GM18517 (cell line): Measurements from ENCODE around the gene STOML1.
"Not testable (repeated sequence)": the region's sequence is repeated elsewhere in the genome, so short reads cannot be mapped to it uniquely, and the experiment has no call there.

Source experiments
- ATAC-seq: cut with Tn5 transposase; IDR thresholded peaks from one replicate; pipeline ENCODE4 v1.9.1; 2021; ENCODE audit warnings: mild to moderate bottlenecking, moderate library complexity; ENCODE audit not compliant: unreplicated experiment

STOML1 gene

GRCh38 chr15:73965758-73966113, 26.4 kb downstream of the STOML1 start:
- ATAC-seq = no peak

GRCh38 chr15:73965094-73965757, 26.9 kb downstream of the STOML1 start:
- no peak for ATAC-seq

GRCh38 chr15:73964736-73965093, 27.4 kb downstream of the STOML1 start:
- no peak for ATAC-seq

GRCh38 chr15:73962433-73962832, 29.7 kb downstream of the STOML1 start:
- ATAC-seq = no peak

GRCh38 chr15:73960472-73961070, 31.5 kb downstream of the STOML1 start:
- not testable (repeated sequence) for ATAC-seq

- no peak for ATAC-seq
These were observed 32.3 kb downstream of the STOML1 start for GRCh38 chr15:73959801-73960200.

GRCh38 chr15:73959012-73959581, 33.0 kb downstream of the STOML1 start:
- ATAC-seq = no peak

- no peak for ATAC-seq
These were observed 34.3 kb downstream of the STOML1 start for GRCh38 chr15:73957785-73958184.

GRCh38 chr15:73957276-73957675, 34.8 kb downstream of the STOML1 start:
- ATAC-seq = no peak

GRCh38 chr15:73956743-73957135, 35.4 kb downstream of the STOML1 start:
- no peak for ATAC-seq

- no peak for ATAC-seq
These were observed 36.0 kb downstream of the STOML1 start for GRCh38 chr15:73955861-73956742.

- no peak for ATAC-seq
These were observed 36.8 kb downstream of the STOML1 start for GRCh38 chr15:73955326-73955725.

- ATAC-seq = no peak
These were observed 37.6 kb downstream of the STOML1 start for GRCh38 chr15:73954188-73955145.

GRCh38 chr15:73952913-73953750, 39.0 kb downstream of the STOML1 start:
- ATAC-seq = no peak

GRCh38 chr15:73952171-73952912, 39.8 kb downstream of the STOML1 start:
- no peak for ATAC-seq

GRCh38 chr15:73951601-73952000, 40.5 kb downstream of the STOML1 start:
- no peak for ATAC-seq

- no peak for ATAC-seq
These were observed 41.1 kb downstream of the STOML1 start for GRCh38 chr15:73950831-73951561.

- no peak for ATAC-seq
These were observed 41.6 kb downstream of the STOML1 start for GRCh38 chr15:73950479-73950830.
